Stimulated activated CD4-positive, alpha-beta T cell treated with anti-CD3 and anti-CD28 coated beads, Interleukin-1b, Interleukin-23, amount 100 ng/mL, for 4 hours (primary cell): ENCODE measurements around the gene C1orf56.

Source experiments
- DNase-seq, 2 donors: peaks; one replicate each; pipeline ENCODE4 v3.0.0-alpha.2; 2020; ENCODE audit warnings: low read depth in 2 of 2

The C1orf56 gene

GRCh38 chr1:151024540-151025146 is 22.9 kb upstream of the C1orf56 start:
- peak; percentile 71 to 84 for DNase-seq

GRCh38 chr1:151026460-151026859 is 21.1 kb upstream of the C1orf56 start:
- no peak for DNase-seq

GRCh38 chr1:151032164-151032563 is 15.4 kb upstream of the C1orf56 start:
- no peak for DNase-seq

- no peak for DNase-seq
Measured at GRCh38 chr1:151035167-151035566, 12.4 kb upstream of the C1orf56 start.

- DNase-seq: no peak
Measured at GRCh38 chr1:151036356-151036755, 11.2 kb upstream of the C1orf56 start, which contains the start of gene BNIPL. BNIPL (plus strand) TSS chr1:151036586; CDS start chr1:151036726, 140 bp downstream.

GRCh38 chr1:151037032-151037431 is 10.5 kb upstream of the C1orf56 start:
- no peak for DNase-seq

GRCh38 chr1:151039521-151039920 is 8.0 kb upstream of the C1orf56 start:
- DNase-seq: no peak

- DNase-seq: no peak
Measured at GRCh38 chr1:151043163-151043562, 4.4 kb upstream of the C1orf56 start.

GRCh38 chr1:151047925-151048644 is 534 bp downstream of the C1orf56 start:
- DNase-seq: peak in 1 of 2 donors; percentile 25

GRCh38 chr1:151048645-151049032 is 1.1 kb downstream of the C1orf56 start:
- no peak for DNase-seq

GRCh38 chr1:151049458-151049857 is 1.9 kb downstream of the C1orf56 start:
- no peak for DNase-seq

- no peak for DNase-seq
Measured at GRCh38 chr1:151050051-151050688, 2.6 kb downstream of the C1orf56 start.

GRCh38 chr1:151051356-151052009 is 3.9 kb downstream of the C1orf56 start:
- no peak for DNase-seq

- no peak for DNase-seq
Measured at GRCh38 chr1:151054971-151055547, 7.5 kb downstream of the C1orf56 start.

- DNase-seq: no peak
Measured at GRCh38 chr1:151055581-151055980, 8.0 kb downstream of the C1orf56 start.

GRCh38 chr1:151056149-151056548 is 8.6 kb downstream of the C1orf56 start:
- DNase-seq: no peak

GRCh38 chr1:151058692-151059091 is 11.1 kb downstream of the C1orf56 start:
- DNase-seq: no peak

- peak; percentile 68 to 79 for DNase-seq
Measured at GRCh38 chr1:151059109-151060006, 11.8 kb downstream of the C1orf56 start, which contains the start of gene CDC42SE1. CDC42SE1 (minus strand) TSS chr1:151059622; CDS start chr1:151055730, 3,892 bp downstream.

GRCh38 chr1:151060007-151060656 is 12.6 kb downstream of the C1orf56 start, which contains the start of gene MLLT11:
MLLT11 (plus strand) TSS chr1:151060397; CDS start chr1:151067225, 6,828 bp downstream.
- DNase-seq: no peak
